Activated naive CD4-positive, alpha-beta T cell treated with anti-CD3 and anti-CD28 coated beads for 36 hours (primary cell): ENCODE results near the gene TNFRSF8. TPM values are rescaled to one million over a fixed set of nuclear protein-coding genes. Genes with fewer than 3 reads are reported as not detected.

ENCODE experiments used
- CTCF ChIA-PET: fragments of 350-600 bp; sonication (Branson Sonifier 250); formaldehyde crosslinking; loops from one replicate; lab custom pipeline; 2021; ENCODE audit warnings: antibody characterized with exemption; lab: Charles Lee
- DNase-seq: peaks from one replicate; pipeline ENCODE4 v3.0.0-alpha.2; 2020
- H3K27ac Mint-ChIP-seq: one replicate; pipeline ENCODE4 v1.8.0; 2021; ENCODE audit warnings: mild to moderate bottlenecking, mixed read lengths
- H3K27me3 Mint-ChIP-seq: one replicate; pipeline ENCODE4 v1.8.0; 2021; ENCODE audit warnings: low read depth, mixed read lengths
- H3K36me3 Mint-ChIP-seq: one replicate; pipeline ENCODE4 v1.8.0; 2021; ENCODE audit warnings: low read depth, mixed read lengths
- H3K4me1 Mint-ChIP-seq: one replicate; pipeline ENCODE4 v1.8.0; 2021; ENCODE audit warnings: low read depth, mixed read lengths
- H3K4me3 Mint-ChIP-seq: one replicate; pipeline ENCODE4 v1.8.0; 2021; ENCODE audit warnings: mild to moderate bottlenecking, moderate library complexity, mixed read lengths
- H3K9me3 Mint-ChIP-seq: one replicate; pipeline ENCODE4 v1.8.0; 2021; ENCODE audit warnings: mixed read lengths
- intact Hi-C: fragments of 100-400 bp; cut with micrococcal nuclease; formaldehyde crosslinking; loops from one replicate; pipeline ENCODE4 v1.15.1; 2023
- total RNA-seq, 2 experiments: library from RNA; stranded (reverse); gene quantifications; one replicate each; pipeline ENCODE4 v1.2.3, GENCODE V29; 2021

TNFRSF8 gene
- total RNA-seq, 2 experiments from 2014 or later = 18.6 to 18.8 TPM

GRCh38 chr1:12163210-12163609 lies 100.1 kb downstream of the TNFRSF8 start:
- DNase-seq = peak; percentile 48
- Mint-ChIP-seq H3K4me1 (peaks cover 64% of the 10 kb centered on the region), H3K9me3 (peaks cover 2% of the 10 kb centered on the region), H3K4me3 (no peak overlapping the region), H3K27me3 (no peaks in the 10 kb centered on the region), H3K36me3 (peaks cover 9% of the 10 kb centered on the region), H3K27ac (peak overlapping the region; percentile 28)
- intact Hi-C loops = loop anchor here (2.0 kb wide), 1 partner anchor 46 kb away; no protein-coding TSS in a partner anchor
- CTCF ChIA-PET = interaction anchor here (3.2 kb wide), 1 partner anchor 39 kb away, joined by 10 read pairs; no protein-coding TSS in a partner anchor

- Mint-ChIP-seq H3K9me3 (peaks cover 2% of the 10 kb centered on the region), H3K27me3 (no peaks in the 10 kb centered on the region), H3K4me3 (no peak overlapping the region), H3K27ac (no peak overlapping the region), H3K36me3 (peaks cover 15% of the 10 kb centered on the region), H3K4me1 (peaks cover 66% of the 10 kb centered on the region)
- intact Hi-C loops = no loop called here
- DNase-seq = no peak
- CTCF ChIA-PET = interaction anchor here (2.6 kb wide), 1 partner anchor 39 kb away, joined by 12 read pairs; no protein-coding TSS in a partner anchor
Observed at GRCh38 chr1:12164210-12164609, 101.1 kb downstream of the TNFRSF8 start.

DNA sequence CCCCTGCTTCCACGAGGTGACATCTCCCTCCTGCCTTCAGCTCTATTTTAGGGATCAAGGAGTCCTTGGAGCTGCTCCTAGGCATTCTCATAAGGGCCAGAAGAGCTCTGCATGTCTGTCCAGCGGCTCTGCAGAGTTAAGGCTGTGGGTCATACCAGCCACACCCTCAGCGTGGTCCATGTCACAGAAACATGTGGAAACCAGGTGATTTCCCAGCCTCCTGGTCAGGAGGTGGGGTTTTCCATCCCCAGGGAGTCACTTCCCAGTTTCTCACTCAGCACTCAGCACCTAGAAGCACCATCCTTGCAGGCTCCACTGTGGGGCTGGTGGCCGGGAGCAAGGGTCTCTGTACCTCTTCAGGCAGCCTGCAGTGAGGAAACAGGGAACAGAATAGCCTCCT lies 102.2 kb downstream of the TNFRSF8 start:
- intact Hi-C loops = no loop called here
- Mint-ChIP-seq H3K4me1 (peaks cover 71% of the 10 kb centered on the region), H3K4me3 (no peak overlapping the region), H3K27ac (no peak overlapping the region), H3K36me3 (peaks cover 22% of the 10 kb centered on the region), H3K9me3 (no peaks in the 10 kb centered on the region), H3K27me3 (no peaks in the 10 kb centered on the region)
- DNase-seq = no peak
- CTCF ChIA-PET = interaction anchor here (2.6 kb wide), 1 partner anchor 40 kb away, joined by 12 read pairs; no protein-coding TSS in a partner anchor

GRCh38 chr1:12166834-12167492 lies 103.9 kb downstream of the TNFRSF8 start, which contains the start of gene TNFRSF1B:
TNFRSF1B (plus strand) TSS chr1:12166991; CDS start chr1:12167092, 101 bp downstream.
- intact Hi-C loops = loop anchor here (1.0 kb wide), 1 partner anchor 11 kb away; no protein-coding TSS in a partner anchor
- Mint-ChIP-seq H3K27me3 (no peaks in the 10 kb centered on the region), H3K9me3 (peaks cover 5% of the 10 kb centered on the region), H3K27ac (peak within 1 kb of the TSS; percentile 97), H3K36me3 (peaks cover 31% of the 10 kb centered on the region), H3K4me1 (peaks cover 66% of the 10 kb centered on the region), H3K4me3 (peak within 1 kb of the TSS; percentile 99)
- DNase-seq = peak; percentile 66
- CTCF ChIA-PET = interaction anchor here (2.6 to 2.9 kb wide), 2 partner anchors 41 to 42 kb away, joined by 12 to 21 read pairs; no protein-coding TSS in a partner anchor

DNA sequence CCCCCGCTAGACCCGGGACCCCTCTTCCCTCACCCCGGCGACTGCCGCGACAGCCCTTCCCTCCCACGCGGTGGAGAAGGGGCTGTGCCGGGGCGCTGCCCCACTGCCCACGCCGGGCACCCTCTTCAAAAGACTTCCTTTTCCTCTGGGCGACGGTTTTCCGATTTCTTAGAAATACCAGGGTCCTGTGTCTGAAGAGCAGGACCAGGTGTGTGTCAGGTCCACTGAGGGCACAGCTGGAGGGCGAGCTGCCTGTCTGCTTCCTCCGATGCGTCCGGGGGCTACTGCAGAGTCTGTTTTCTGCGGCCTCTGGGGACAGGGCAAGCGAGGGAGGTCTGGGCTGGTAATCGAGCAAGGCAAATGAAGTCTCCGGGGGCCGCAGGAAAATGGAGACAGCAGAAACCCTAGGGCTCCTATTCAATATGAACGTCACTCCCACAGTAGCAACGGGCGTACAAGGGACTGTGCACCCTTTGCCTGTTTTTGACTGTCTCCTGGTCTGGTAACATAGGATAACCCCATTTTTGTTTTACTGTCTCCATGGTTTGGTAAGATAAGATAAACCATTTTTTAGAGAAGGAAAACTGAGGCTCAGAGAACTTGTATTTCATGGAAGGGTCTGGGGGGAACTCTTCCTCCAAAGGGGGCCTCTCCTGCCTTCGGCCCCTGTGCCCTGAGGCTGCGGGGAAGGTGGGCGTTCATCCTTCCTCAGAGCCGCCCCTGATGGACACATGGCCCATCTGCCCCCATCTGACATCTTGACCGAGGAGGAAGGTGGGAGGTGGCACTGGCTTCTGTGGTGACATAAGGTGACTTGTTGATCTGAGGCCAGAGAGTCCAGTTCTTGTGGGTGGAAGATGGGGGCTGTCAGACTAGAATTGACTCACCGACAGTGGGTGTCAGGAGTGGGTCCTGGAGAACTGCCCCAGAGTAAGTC lies 104.7 kb downstream of the TNFRSF8 start:
- H3K27ac Mint-ChIP-seq = peak overlapping the region; percentile 97
- peaks cover 66% of the 10 kb centered on the region for H3K4me1 Mint-ChIP-seq
- no peak for DNase-seq
- peak overlapping the region; percentile 99 for H3K4me3 Mint-ChIP-seq
- CTCF ChIA-PET = interaction anchor here (1.6 to 2.9 kb wide), 3 partner anchors 10 to 41 kb away, joined by 3 to 21 read pairs (median 8); no protein-coding TSS in a partner anchor
- H3K36me3 Mint-ChIP-seq = peaks cover 33% of the 10 kb centered on the region
- H3K27me3 Mint-ChIP-seq = no peaks in the 10 kb centered on the region
- peaks cover 5% of the 10 kb centered on the region for H3K9me3 Mint-ChIP-seq
- intact Hi-C loops = loop anchor here (1.0 kb wide), 1 partner anchor 11 kb away; no protein-coding TSS in a partner anchor

- peak overlapping the region; percentile 97 for H3K27ac Mint-ChIP-seq
- H3K9me3 Mint-ChIP-seq = peaks cover 5% of the 10 kb centered on the region
- H3K36me3 Mint-ChIP-seq = peaks cover 34% of the 10 kb centered on the region
- peak overlapping the region; percentile 99 for H3K4me3 Mint-ChIP-seq
- intact Hi-C loops = no loop called here
- H3K27me3 Mint-ChIP-seq = no peaks in the 10 kb centered on the region
- DNase-seq = no peak
- CTCF ChIA-PET = interaction anchor here (0.5 to 2.9 kb wide), 4 partner anchors 9 to 130 kb away, joined by 3 to 21 read pairs (median 6); no protein-coding TSS in a partner anchor
- peaks cover 66% of the 10 kb centered on the region for H3K4me1 Mint-ChIP-seq
Observed at GRCh38 chr1:12168451-12169160, 105.5 kb downstream of the TNFRSF8 start.

DNA sequence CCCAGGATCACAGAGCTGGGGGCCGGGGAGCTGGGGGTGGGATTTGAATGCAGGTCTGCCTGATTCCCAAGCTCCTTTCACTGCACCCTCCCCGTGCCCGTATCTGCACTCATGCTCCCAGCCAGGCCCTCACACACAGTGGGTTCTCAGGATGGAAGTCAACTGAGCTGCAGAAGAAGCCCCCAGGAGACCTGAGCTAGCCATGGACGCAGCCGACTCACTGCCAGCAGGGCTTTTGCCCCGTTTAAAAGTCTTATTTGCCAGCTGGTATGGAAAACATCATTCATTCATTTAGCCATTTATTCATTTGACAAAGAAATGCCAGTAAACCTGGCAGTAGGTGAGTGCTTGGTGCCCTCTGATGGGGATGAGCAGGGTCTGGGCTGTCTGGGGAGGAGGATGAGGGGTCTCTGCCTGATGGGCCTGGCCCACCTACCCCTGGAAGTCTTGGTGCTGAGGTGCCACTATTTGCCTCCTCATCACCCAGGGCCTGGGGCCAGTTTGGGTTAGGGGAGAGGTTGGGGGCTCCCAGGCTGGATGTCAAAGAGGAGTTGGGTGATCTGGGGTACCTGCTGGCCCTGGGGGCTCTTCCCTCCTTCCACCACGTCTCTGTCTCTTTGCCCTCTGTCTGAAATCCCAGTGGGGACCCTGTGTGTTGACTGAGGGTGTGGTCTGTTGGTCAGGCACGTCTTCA lies 106.5 kb downstream of the TNFRSF8 start:
- intact Hi-C loops = loop anchor here (10.0 kb wide), 2 partner anchors 265 to 1535 kb away; partner anchors contain the start of gene PRDM2
- H3K36me3 Mint-ChIP-seq = peaks cover 36% of the 10 kb centered on the region
- no peak overlapping the region for H3K4me3 Mint-ChIP-seq
- peak overlapping the region; percentile 56 for H3K27ac Mint-ChIP-seq
- CTCF ChIA-PET = interaction anchor here (0.5 to 2.9 kb wide), 4 partner anchors 8 to 129 kb away, joined by 3 to 21 read pairs (median 6); no protein-coding TSS in a partner anchor
- no peaks in the 10 kb centered on the region for H3K27me3 Mint-ChIP-seq
- H3K4me1 Mint-ChIP-seq = peaks cover 71% of the 10 kb centered on the region
- no peak for DNase-seq
- peaks cover 5% of the 10 kb centered on the region for H3K9me3 Mint-ChIP-seq

GRCh38 chr1:12170263-12170671 lies 107.2 kb downstream of the TNFRSF8 start:
- Mint-ChIP-seq H3K4me1 (peaks cover 77% of the 10 kb centered on the region), H3K27ac (peak overlapping the region; percentile 56), H3K36me3 (peaks cover 36% of the 10 kb centered on the region), H3K9me3 (peaks cover 5% of the 10 kb centered on the region), H3K27me3 (no peaks in the 10 kb centered on the region), H3K4me3 (peak overlapping the region; percentile 25)
- CTCF ChIA-PET = no interaction called here
- no peak for DNase-seq
- intact Hi-C loops = loop anchor here (10.0 kb wide), 2 partner anchors 265 to 1535 kb away; partner anchors contain the start of gene PRDM2

- peak overlapping the region; percentile 96 for H3K27ac Mint-ChIP-seq
- H3K4me3 Mint-ChIP-seq = peak overlapping the region; percentile 36
- CTCF ChIA-PET = no interaction called here
- peaks cover 41% of the 10 kb centered on the region for H3K36me3 Mint-ChIP-seq
- H3K4me1 Mint-ChIP-seq = peaks cover 86% of the 10 kb centered on the region
- H3K9me3 Mint-ChIP-seq = peaks cover 5% of the 10 kb centered on the region
- intact Hi-C loops = loop anchor here (10.0 kb wide), 2 partner anchors 263 to 1533 kb away; partner anchors contain the start of gene PRDM2
- no peaks in the 10 kb centered on the region for H3K27me3 Mint-ChIP-seq
- DNase-seq = peak; percentile 65
Observed at GRCh38 chr1:12171206-12172041, 108.3 kb downstream of the TNFRSF8 start.
